ENCODE data around the gene IL17RC.
"Not testable (repeated sequence)": the region's sequence is repeated elsewhere in the genome, so short reads cannot be mapped to it uniquely, and the experiment has no call there.

DNA sequence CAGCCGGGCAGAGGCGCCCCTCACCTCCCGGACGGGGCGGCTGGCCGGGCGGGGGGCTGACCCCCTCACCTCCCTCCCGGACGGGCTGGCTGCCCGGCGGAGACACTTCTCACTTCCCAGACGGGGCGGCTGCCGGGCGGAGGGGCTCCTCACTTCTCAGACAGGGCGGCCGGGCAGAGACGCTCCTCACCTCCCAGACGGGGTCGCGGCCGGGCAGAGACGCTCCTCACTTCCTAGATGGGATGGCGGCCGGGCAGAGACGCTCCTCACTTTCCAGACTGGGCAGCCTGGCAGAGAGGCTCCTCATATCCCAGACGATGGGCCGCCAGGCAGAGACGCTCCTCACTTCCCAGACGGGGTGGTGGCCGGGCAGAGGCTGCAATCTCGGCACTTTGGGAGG is 23.0 kb downstream of the IL17RC start:
- TF ChIP-seq POLR2A, POLR2AphosphoS5, TAF1, SPI1 (IDR thresholded peaks at IDR 0.05; ENCODE audit: low read depth, low read length): not testable (repeated sequence)

All from GM12891 (cell line).